ENCODE data around the gene ARSA.
"Not testable (repeated sequence)": the region's sequence is repeated elsewhere in the genome, so short reads cannot be mapped to it uniquely, and the experiment has no call there.

The ARSA gene
- 34.4 to 74.8 (median 46.0) reads per million in 4 donors for total RNA-seq

GRCh38 chr22:50627642-50628542 is at the start of gene ARSA:
TSS of gene ARSA (minus strand) at chr22:50628152. CDS start at chr22:50627779, 373 bp downstream.
- DNase-seq, result peak; percentile 63 to 84 (median 74)

- no peak for DNase-seq
These were observed 48.9 kb upstream of the ARSA start for GRCh38 chr22:50676661-50677492.

GRCh38 chr22:50676180-50676636 is 48.3 kb upstream of the ARSA start:
- no peak for DNase-seq

GRCh38 chr22:50675553-50676179 is 47.7 kb upstream of the ARSA start:
- no peak for DNase-seq

- no peak for DNase-seq
These were observed 46.9 kb upstream of the ARSA start for GRCh38 chr22:50674606-50675552.

- DNase-seq, result no peak
These were observed 46.2 kb upstream of the ARSA start for GRCh38 chr22:50674130-50674500.

- DNase-seq, result peak in 1 of 5 donors; percentile 19
These were observed 45.5 kb upstream of the ARSA start for GRCh38 chr22:50673231-50674129.

GRCh38 chr22:50672471-50673230 is 44.7 kb upstream of the ARSA start, which contains the start of gene SHANK3:
TSS of gene SHANK3 (plus strand) at chr22:50672823.
- no peak for DNase-seq

- no peak for DNase-seq
These were observed 44.1 kb upstream of the ARSA start for GRCh38 chr22:50672041-50672440.

- no peak for DNase-seq
These were observed 43.7 kb upstream of the ARSA start for GRCh38 chr22:50671641-50672040.

- no peak for DNase-seq
These were observed 43.1 kb upstream of the ARSA start for GRCh38 chr22:50670914-50671538.

GRCh38 chr22:50670513-50670912 is 42.6 kb upstream of the ARSA start:
- DNase-seq, result no peak

- DNase-seq, result no peak
These were observed 37.8 kb upstream of the ARSA start for GRCh38 chr22:50665738-50666137.

- DNase-seq, result no peak
These were observed 37.3 kb upstream of the ARSA start for GRCh38 chr22:50665212-50665611.

- no peak for DNase-seq
These were observed 32.4 kb upstream of the ARSA start for GRCh38 chr22:50660306-50660705.

- DNase-seq, result not testable (repeated sequence)
These were observed 31.8 kb upstream of the ARSA start for GRCh38 chr22:50659711-50660110.

GRCh38 chr22:50657925-50658324 is 30.0 kb upstream of the ARSA start:
- no peak for DNase-seq

GRCh38 chr22:50656122-50657070 is 28.4 kb upstream of the ARSA start:
- no peak for DNase-seq
